Kasumi-1 (cell line): ENCODE data around the gene COBL.
"Not testable (repeated sequence)": the region's sequence is repeated elsewhere in the genome, so short reads cannot be mapped to it uniquely, and the experiment has no call there.

Experiments used
- DNase-seq, 2 experiments: peaks; one replicate each; lab custom pipeline; 2025; lab: John Stamatoyannopoulos, UW

COBL gene

GRCh38 chr7:51230723-51231122 lies 85.9 kb downstream of the COBL start:
- no peak for DNase-seq

GRCh38 chr7:51230324-51230625 lies 86.3 kb downstream of the COBL start:
- DNase-seq: no peak

- no peak for DNase-seq
Measured at GRCh38 chr7:51229620-51230323, 86.8 kb downstream of the COBL start.

- no peak for DNase-seq
Measured at GRCh38 chr7:51229106-51229537, 87.5 kb downstream of the COBL start.

GRCh38 chr7:51228386-51228958 lies 88.1 kb downstream of the COBL start:
- DNase-seq: no peak

- no peak for DNase-seq
Measured at GRCh38 chr7:51227861-51228260, 88.7 kb downstream of the COBL start.

GRCh38 chr7:51226916-51227535 lies 89.6 kb downstream of the COBL start:
- no peak for DNase-seq

GRCh38 chr7:51226063-51226755 lies 90.4 kb downstream of the COBL start:
- DNase-seq: no peak

- no peak for DNase-seq
Measured at GRCh38 chr7:51224811-51225595, 91.6 kb downstream of the COBL start.

GRCh38 chr7:51223505-51223904 lies 93.1 kb downstream of the COBL start:
- DNase-seq: no peak

- DNase-seq: no peak
Measured at GRCh38 chr7:51222916-51223315, 93.7 kb downstream of the COBL start.

- DNase-seq: no peak
Measured at GRCh38 chr7:51220226-51220625, 96.4 kb downstream of the COBL start.

- no peak for DNase-seq
Measured at GRCh38 chr7:51219261-51219988, 97.2 kb downstream of the COBL start.

GRCh38 chr7:51217804-51218203 lies 98.8 kb downstream of the COBL start:
- no peak for DNase-seq

- no peak for DNase-seq
Measured at GRCh38 chr7:51214098-51214497, 102.5 kb downstream of the COBL start.

- no peak for DNase-seq
Measured at GRCh38 chr7:51213618-51214017, 103.0 kb downstream of the COBL start.

GRCh38 chr7:51210766-51211165 lies 105.8 kb downstream of the COBL start:
- DNase-seq: no peak

- DNase-seq: no peak
Measured at GRCh38 chr7:51209426-51209825, 107.2 kb downstream of the COBL start.

GRCh38 chr7:51208125-51208524 lies 108.5 kb downstream of the COBL start:
- not testable (repeated sequence) for DNase-seq

- DNase-seq: no peak
Measured at GRCh38 chr7:51198654-51199053, 118.0 kb downstream of the COBL start.

- no peak for DNase-seq
Measured at GRCh38 chr7:51190969-51191368, 125.6 kb downstream of the COBL start.

GRCh38 chr7:51189777-51190176 lies 126.8 kb downstream of the COBL start:
- DNase-seq: no peak
